ENCODE data around the gene STK36.
A peak's percentile ranks its signal among the peaks of the same experiment; 100 is the strongest.

Gene STK36

GRCh38 chr2:218671654-218672566, at the start of gene STK36, which contains the start of gene RNF25:
TSS of gene STK36 (plus strand) at chr2:218672086. CDS start at chr2:218672830, 744 bp downstream.
TSS of gene RNF25 (minus strand) at chr2:218672002. CDS start at chr2:218671970, 32 bp downstream.
- POLR2A ChIA-PET = interaction anchor here (0.7 to 3.8 kb wide), 3 partner anchors 12 to 45 kb away, joined by 3 to 48 read pairs (median 3); partner anchors contain the start of genes BCS1L and ZNF142
- CTCF ChIA-PET = interaction anchor here (0.8 to 9.3 kb wide), 11 partner anchors 9 to 321 kb away, joined by 3 to 105 read pairs (median 6); partner anchors contain the start of genes BCS1L, TTLL4 and ZNF142
- TF ChIP-seq, protein P1, sequence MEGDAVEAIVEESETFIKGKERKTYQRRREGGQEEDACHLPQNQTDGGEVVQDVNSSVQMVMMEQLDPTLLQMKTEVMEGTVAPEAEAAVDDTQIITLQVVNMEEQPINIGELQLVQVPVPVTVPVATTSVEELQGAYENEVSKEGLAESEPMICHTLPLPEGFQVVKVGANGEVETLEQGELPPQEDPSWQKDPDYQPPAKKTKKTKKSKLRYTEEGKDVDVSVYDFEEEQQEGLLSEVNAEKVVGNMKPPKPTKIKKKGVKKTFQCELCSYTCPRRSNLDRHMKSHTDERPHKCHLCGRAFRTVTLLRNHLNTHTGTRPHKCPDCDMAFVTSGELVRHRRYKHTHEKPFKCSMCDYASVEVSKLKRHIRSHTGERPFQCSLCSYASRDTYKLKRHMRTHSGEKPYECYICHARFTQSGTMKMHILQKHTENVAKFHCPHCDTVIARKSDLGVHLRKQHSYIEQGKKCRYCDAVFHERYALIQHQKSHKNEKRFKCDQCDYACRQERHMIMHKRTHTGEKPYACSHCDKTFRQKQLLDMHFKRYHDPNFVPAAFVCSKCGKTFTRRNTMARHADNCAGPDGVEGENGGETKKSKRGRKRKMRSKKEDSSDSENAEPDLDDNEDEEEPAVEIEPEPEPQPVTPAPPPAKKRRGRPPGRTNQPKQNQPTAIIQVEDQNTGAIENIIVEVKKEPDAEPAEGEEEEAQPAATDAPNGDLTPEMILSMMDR (IDR thresholded peaks at IDR 0.05; ENCODE audit: insufficient read depth, low read length, missing control alignments) = no peak
- no peak for DNase-seq (ENCODE audit: low read depth, low spot score)
- peak within 1 kb of the TSS; percentile 88 for H3K4me3 ChIP-seq (ENCODE audit: low read depth, low read length)

DNA sequence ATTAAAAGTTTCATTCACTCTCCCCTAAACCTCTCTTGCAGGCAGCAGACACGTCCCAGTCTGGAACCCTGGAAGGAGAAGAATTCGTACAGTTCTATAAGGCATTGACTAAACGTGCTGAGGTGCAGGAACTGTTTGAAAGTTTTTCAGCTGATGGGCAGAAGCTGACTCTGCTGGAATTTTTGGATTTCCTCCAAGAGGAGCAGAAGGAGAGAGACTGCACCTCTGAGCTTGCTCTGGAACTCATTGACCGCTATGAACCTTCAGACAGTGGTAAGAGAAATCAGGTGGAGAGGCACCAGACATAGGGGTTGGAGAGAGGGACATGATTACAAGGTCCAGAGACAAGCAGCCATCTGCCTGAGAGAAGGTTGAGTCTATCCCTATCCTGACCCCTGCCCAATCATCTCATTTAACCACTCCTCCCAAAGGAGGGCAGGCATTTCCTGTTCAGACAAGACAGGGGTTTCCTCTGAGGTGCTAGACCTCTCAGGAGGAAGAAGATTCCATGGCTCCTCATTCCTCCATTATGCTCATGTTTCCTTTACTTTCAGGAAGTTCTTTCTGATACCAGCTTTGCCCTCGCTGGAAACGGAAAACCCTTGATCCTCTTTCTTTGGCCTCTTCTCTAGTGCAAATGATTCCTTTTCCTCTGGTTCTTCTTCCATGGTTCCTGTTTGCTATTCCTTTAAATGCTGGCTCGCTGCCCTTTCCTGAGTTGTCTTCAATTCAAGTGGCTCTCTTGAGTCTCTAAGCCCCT, 49.1 kb upstream of the STK36 start:
- TF ChIP-seq, protein P1 (IDR thresholded peaks at IDR 0.05; ENCODE audit: insufficient read depth, low read length, missing control alignments) = no peak
- ChIA-PET CTCF (interaction anchor here (1.6 kb wide), 1 partner anchor 25 kb away, joined by 5 read pairs; no protein-coding TSS in a partner anchor), POLR2A (no interaction called here)
- no peak for DNase-seq (ENCODE audit: low read depth, low spot score)
- H3K4me3 ChIP-seq (ENCODE audit: low read depth, low read length) = no peak overlapping the region

GRCh38 chr2:218623366-218623705, 48.5 kb upstream of the STK36 start:
- no peak overlapping the region for H3K4me3 ChIP-seq (ENCODE audit: low read depth, low read length)
- ChIA-PET POLR2A (no interaction called here), CTCF (interaction anchor here (1.6 kb wide), 1 partner anchor 25 kb away, joined by 5 read pairs; no protein-coding TSS in a partner anchor)
- no peak for DNase-seq (ENCODE audit: low read depth, low spot score)
- TF ChIP-seq, protein P1 (IDR thresholded peaks at IDR 0.05; ENCODE audit: insufficient read depth, low read length, missing control alignments) = no peak

DNA sequence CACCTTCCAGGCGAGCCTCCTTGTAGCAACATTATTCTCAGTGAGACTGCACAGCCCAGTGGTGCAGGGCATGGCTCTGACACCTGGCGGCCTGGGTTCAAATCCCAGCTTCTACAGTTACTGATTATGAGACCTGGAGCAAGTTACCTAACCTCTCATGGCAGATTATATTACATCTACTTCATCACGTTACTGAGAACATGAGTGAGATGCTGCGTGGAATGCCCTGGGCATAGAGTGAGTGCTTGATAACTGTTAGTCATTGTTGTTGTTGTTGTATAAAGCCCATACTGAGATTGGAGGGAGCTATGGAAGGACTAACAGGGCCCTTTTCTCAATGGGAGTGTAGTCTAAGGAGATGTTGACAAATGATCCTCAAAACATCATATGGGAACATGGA, 45.5 kb upstream of the STK36 start:
- TF ChIP-seq, protein P1 (IDR thresholded peaks at IDR 0.05; ENCODE audit: insufficient read depth, low read length, missing control alignments) = no peak
- no peak for DNase-seq (ENCODE audit: low read depth, low spot score)
- no peak overlapping the region for H3K4me3 ChIP-seq (ENCODE audit: low read depth, low read length)
- ChIA-PET CTCF (interaction anchor here (0.9 kb wide), 1 partner anchor 22 kb away, joined by 3 read pairs; no protein-coding TSS in a partner anchor), POLR2A (no interaction called here)

DNA sequence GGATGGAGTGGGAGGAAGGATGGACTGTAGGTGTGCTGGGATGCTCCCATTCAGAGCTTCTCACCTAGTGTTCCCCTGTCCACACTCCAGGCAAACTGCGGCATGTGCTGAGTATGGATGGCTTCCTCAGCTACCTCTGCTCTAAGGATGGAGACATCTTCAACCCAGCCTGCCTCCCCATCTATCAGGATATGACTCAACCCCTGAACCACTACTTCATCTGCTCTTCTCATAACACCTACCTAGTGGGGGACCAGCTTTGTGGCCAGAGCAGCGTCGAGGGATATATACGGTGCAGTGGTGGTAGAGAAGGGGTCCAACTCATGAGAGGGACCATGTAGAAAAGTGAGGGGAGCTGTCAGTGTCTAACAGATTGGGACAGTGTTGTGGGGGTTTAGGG, 43.9 kb upstream of the STK36 start:
- ChIA-PET CTCF (interaction anchor here (1.7 kb wide), 1 partner anchor 21 kb away, joined by 8 read pairs; no protein-coding TSS in a partner anchor), POLR2A (interaction anchor here (1.1 kb wide), 1 partner anchor 44 kb away, joined by 3 read pairs; the partner anchor contains the start of genes RNF25 and STK36)
- no peak for DNase-seq (ENCODE audit: low read depth, low spot score)
- no peak overlapping the region for H3K4me3 ChIP-seq (ENCODE audit: low read depth, low read length)
- TF ChIP-seq, protein P1 (IDR thresholded peaks at IDR 0.05; ENCODE audit: insufficient read depth, low read length, missing control alignments) = no peak

Measured in AG04449 (cell line).